ENCODE measurements around the gene ESR2. TPM values are rescaled to one million over a fixed set of nuclear protein-coding genes. Genes with fewer than 3 reads are reported as not detected.
A peak's percentile ranks its signal among the peaks of the same experiment; 100 is the strongest.
"Not testable (repeated sequence)": the region's sequence is repeated elsewhere in the genome, so short reads cannot be mapped to it uniquely, and the experiment has no call there.

The ESR2 gene
- total RNA-seq, 2 experiments from 2014 or later: 0.31 to 0.43 TPM

DNA sequence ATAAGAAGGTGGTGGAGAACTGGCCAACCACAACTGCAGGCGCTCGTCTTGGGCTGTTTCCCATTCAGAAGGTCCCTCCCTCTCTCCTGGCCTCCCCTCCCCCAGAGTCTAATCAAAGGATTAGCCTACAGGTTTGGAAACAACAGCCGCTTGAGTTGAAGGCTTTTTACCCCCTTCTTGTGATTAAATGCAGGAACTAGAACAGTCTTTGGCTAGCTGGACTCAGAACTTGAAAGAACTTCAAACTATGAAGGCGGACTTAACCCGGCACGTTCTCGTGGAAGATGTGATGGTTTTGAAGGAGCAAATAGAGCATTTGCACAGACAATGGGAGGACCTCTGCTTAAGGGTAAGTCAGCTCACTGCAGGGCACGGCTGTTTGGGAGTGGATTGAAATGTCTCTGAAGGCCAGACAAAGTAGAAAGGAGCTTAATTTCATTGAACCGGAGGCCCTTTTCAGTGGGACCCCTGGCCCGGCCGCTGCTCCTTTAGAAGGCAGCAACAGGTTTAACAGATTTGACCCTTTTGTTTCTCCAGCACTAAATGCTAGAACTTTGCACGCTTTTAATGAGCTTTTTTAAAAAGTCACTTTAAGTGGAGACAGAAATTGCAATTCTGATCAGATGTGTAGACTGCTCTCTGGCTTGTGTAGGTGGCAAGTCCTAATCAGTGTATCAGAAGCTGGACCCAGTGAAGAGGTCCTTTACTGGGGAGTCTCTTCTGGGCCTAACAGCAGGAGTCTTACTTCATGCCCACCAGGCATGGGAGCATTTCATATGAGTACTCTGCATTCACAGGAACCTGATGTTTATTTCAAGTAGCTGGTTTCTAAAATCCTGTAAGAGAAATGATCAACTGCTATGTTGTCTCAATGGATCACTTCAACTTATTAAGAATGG lies 107.7 kb downstream of the ESR2 start:
- no peak for ATAC-seq
- Mint-ChIP-seq H3K27ac (no peak overlapping the region), H3K4me1 (ENCODE audit: low read depth) (peaks cover 2% of the 10 kb centered on the region), H3K27me3 (no peaks in the 10 kb centered on the region), H3K36me3 (ENCODE audit: low read depth) (peaks cover 38% of the 10 kb centered on the region), H3K9me3 (no peaks in the 10 kb centered on the region), H3K4me3 (no peak overlapping the region)
- CTCF ChIA-PET: no interaction called here
- POLR2A ChIA-PET: no interaction called here
- TF ChIP-seq, protein P1, sequence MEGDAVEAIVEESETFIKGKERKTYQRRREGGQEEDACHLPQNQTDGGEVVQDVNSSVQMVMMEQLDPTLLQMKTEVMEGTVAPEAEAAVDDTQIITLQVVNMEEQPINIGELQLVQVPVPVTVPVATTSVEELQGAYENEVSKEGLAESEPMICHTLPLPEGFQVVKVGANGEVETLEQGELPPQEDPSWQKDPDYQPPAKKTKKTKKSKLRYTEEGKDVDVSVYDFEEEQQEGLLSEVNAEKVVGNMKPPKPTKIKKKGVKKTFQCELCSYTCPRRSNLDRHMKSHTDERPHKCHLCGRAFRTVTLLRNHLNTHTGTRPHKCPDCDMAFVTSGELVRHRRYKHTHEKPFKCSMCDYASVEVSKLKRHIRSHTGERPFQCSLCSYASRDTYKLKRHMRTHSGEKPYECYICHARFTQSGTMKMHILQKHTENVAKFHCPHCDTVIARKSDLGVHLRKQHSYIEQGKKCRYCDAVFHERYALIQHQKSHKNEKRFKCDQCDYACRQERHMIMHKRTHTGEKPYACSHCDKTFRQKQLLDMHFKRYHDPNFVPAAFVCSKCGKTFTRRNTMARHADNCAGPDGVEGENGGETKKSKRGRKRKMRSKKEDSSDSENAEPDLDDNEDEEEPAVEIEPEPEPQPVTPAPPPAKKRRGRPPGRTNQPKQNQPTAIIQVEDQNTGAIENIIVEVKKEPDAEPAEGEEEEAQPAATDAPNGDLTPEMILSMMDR (IDR thresholded peaks at IDR 0.05): no peak
- intact Hi-C loops (cut with micrococcal nuclease): no loop called here
- DNase-seq: no peak

DNA sequence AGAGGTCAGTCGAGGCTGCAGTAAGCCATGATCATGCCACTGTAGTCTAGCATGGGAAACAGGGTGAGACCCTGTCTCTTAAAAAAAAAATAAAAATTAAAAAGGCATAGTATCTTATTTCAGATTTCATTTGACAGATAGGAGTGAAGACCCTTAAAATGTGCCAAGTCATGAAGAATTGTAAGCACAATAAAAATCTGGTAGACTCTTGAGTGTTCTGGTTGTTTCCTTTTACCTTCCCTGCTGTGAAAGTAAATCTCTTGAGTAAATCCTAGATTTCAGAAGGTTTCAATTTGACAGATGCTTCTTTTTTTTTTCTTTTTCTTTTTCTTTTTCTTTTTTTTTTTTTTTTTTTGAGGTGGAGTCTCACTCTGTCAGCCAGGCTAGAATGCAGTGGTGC lies 109.0 kb downstream of the ESR2 start:
- Mint-ChIP-seq H3K27me3 (no peaks in the 10 kb centered on the region), H3K4me3 (no peak overlapping the region), H3K27ac (no peak overlapping the region), H3K9me3 (no peaks in the 10 kb centered on the region), H3K4me1 (ENCODE audit: low read depth) (no peaks in the 10 kb centered on the region), H3K36me3 (ENCODE audit: low read depth) (peaks cover 35% of the 10 kb centered on the region)
- ATAC-seq (no peak), DNase-seq (no peak)
- ChIA-PET POLR2A (interaction anchor here (0.6 kb wide), 1 partner anchor 8 kb away, joined by 4 read pairs; no protein-coding TSS in a partner anchor), CTCF (interaction anchor here (1.2 kb wide), 1 partner anchor 118 kb away, joined by 3 read pairs; no protein-coding TSS in a partner anchor)
- intact Hi-C loops (cut with micrococcal nuclease): no loop called here
- TF ChIP-seq, protein P1 (IDR thresholded peaks at IDR 0.05): no peak

DNA sequence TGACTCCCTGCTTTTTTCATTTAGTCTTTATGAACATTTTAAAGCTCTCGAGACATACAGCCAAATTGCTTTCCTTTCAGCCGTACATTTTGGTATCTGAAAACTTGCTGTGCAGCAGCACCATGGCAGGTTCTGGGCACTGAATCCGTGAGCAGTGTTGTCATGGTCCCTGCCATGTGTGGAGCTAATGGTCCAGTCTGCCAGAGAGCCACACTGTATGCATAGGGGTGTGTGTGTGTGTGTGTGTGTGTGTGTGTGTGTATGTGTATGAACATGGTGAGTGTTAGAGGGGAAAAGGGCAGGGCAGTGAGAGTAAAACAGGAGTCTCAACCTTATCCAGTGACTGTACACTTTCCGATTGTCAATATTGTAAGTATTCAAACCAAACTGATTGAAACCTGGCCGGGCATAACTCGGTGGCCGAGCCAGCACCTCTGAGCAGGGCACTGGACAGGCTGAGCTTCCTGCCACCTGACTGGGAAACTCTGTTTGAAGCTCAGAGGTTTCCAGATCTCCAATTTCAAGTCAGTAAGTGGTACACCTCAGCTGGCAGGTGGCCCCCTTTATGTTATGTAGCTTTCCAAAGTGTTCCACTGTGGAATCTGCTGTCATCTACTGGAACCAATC lies 110.0 kb downstream of the ESR2 start:
- intact Hi-C loops (cut with micrococcal nuclease): no loop called here
- Mint-ChIP-seq H3K27ac (no peak overlapping the region), H3K9me3 (no peaks in the 10 kb centered on the region), H3K4me1 (ENCODE audit: low read depth) (no peaks in the 10 kb centered on the region), H3K36me3 (ENCODE audit: low read depth) (peaks cover 34% of the 10 kb centered on the region), H3K4me3 (no peak overlapping the region), H3K27me3 (no peaks in the 10 kb centered on the region)
- no peak for DNase-seq
- ChIA-PET POLR2A (no interaction called here), CTCF (interaction anchor here (0.8 to 1.2 kb wide), 2 partner anchors 111 to 119 kb away, joined by 3 read pairs; no protein-coding TSS in a partner anchor)
- no peak for ATAC-seq
- TF ChIP-seq, protein P1 (IDR thresholded peaks at IDR 0.05): no peak

DNA sequence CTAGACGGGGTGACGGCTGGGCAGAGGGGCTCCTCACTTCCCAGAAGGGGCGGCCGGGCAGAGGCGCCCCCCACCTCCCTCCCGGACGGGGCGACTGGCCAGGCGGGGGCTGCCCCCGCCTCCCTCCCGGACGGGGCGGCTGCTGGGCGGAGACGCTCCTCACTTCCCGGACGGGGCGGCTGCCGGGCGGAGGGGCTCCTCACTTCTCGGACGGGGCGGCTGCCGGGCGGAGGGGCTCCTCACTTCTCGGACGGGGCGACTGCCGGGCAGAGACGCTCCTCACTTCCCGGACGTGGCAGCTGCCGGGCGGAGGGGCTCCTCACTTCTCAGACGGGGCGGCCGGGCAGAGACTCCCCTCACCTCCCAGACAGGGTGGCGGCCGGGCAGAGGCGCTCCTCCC lies 111.3 kb downstream of the ESR2 start:
- DNase-seq; H3K27me3 Mint-ChIP-seq; ATAC-seq; H3K4me1 Mint-ChIP-seq (ENCODE audit: low read depth); intact Hi-C loops (cut with micrococcal nuclease); H3K9me3 Mint-ChIP-seq; POLR2A ChIA-PET; H3K27ac Mint-ChIP-seq; CTCF ChIA-PET; H3K4me3 Mint-ChIP-seq: not testable (repeated sequence)
- peaks cover 35% of the 10 kb centered on the region for H3K36me3 Mint-ChIP-seq (ENCODE audit: low read depth)

DNA sequence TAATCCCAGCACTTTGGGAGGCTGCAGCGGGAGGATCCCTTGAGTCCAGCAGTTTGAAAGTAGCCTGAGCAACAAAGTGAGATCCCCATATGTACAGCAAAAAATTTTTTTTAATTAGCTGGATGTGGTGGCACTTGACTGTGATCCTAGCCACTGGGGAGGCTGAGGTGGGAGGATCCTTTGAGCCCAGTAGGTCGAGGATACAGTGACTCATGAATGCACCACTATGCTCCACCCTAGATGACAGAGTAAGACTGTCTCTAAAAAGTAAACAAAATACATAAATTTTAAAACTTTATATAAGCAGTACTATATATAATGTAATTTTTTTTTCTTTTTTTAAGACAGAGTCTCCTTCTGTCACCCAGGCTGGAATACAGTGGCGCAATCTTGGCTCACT lies 115.4 kb downstream of the ESR2 start:
- Mint-ChIP-seq H3K4me1 (ENCODE audit: low read depth) (peaks cover 24% of the 10 kb centered on the region), H3K4me3 (no peak overlapping the region), H3K36me3 (ENCODE audit: low read depth) (peaks cover 32% of the 10 kb centered on the region), H3K27me3 (no peaks in the 10 kb centered on the region), H3K9me3 (no peaks in the 10 kb centered on the region), H3K27ac (no peak overlapping the region)
- ChIA-PET POLR2A (no interaction called here), CTCF (no interaction called here)
- ATAC-seq (peak; percentile 67), DNase-seq (peak; percentile 14)
- intact Hi-C loops (cut with micrococcal nuclease): loop anchor here (10.0 kb wide), 1 partner anchor 116 kb away; the partner anchor contains the start of gene ESR2
- TF ChIP-seq, protein P1 (IDR thresholded peaks at IDR 0.05): no peak
